ENCODE results near the gene FUT8. TPM values are rescaled to one million over a fixed set of nuclear protein-coding genes. Genes with fewer than 3 reads are reported as not detected.

Gene FUT8
- total and polyA plus RNA-seq, 4 donors, result 1.1 to 14.1 (median 4.0) TPM

GRCh38 chr14:65506801-65507200 is 94.3 kb downstream of the FUT8 start (continued):
- TF ChIP-seq ZBTB33 (IDR thresholded peaks at IDR 0.05) (no peak), TAF1 (conservative IDR thresholded peaks at IDR 0.05) (no peak)

- Histone ChIP-seq H3K4me1 (ENCODE audit: control insufficient read depth in 4 of 4, insufficient read depth in 4 of 4, low read length in 3 of 4) (no peaks in the 10 kb centered on the region), H3K27me3 (ENCODE audit: control insufficient read depth in 4 of 4, insufficient read depth in 4 of 4, low read length in 3 of 4) (no peaks in the 10 kb centered on the region), H3K9ac (ENCODE audit: low read depth in 1 of 2, low read length in 2 of 2) (no peak overlapping the region), H3K36me3 (ENCODE audit: control insufficient read depth in 4 of 4, insufficient read depth in 3 of 4, low read depth in 1 of 4, low read length in 3 of 4) (no peaks in the 10 kb centered on the region), H3K4me3 (ENCODE audit: low read depth in 1 of 3, low read length in 3 of 3) (no peak overlapping the region), H3K9me3 (ENCODE audit: control insufficient read depth in 4 of 4, low read length in 3 of 4) (peaks cover 0 to 2% (median 0%) of the 10 kb centered on the region in 4 donors), H3K27ac (ENCODE audit: low read depth in 1 of 2, low read length in 2 of 2) (no peak overlapping the region)
- TF ChIP-seq ATF3 (IDR thresholded peaks at IDR 0.05) (no peak), HNF4G (IDR thresholded peaks at IDR 0.05) (no peak), TAF1 (conservative IDR thresholded peaks at IDR 0.05) (no peak), NR2F2 (IDR thresholded peaks at IDR 0.05) (no peak), REST (IDR thresholded peaks at IDR 0.05) (no peak), HNF4A (conservative IDR thresholded peaks at IDR 0.05) (no peak), ZBTB33 (IDR thresholded peaks at IDR 0.05) (no peak), FOXA2 (IDR thresholded peaks at IDR 0.05) (no peak)
- no peak for DNase-seq (ENCODE audit: low spot score)
- WGBS, result 82% methylated on average over 3 of the region's 3 CpGs
Observed at GRCh38 chr14:65509842-65510241, 97.3 kb downstream of the FUT8 start.

- H3K36me3 ChIP-seq (ENCODE audit: control insufficient read depth in 4 of 4, insufficient read depth in 3 of 4, low read depth in 1 of 4, low read length in 3 of 4), result no peaks in the 10 kb centered on the region
- no peak for DNase-seq (ENCODE audit: low spot score)
- 88% methylated on average over 5 of the region's 5 CpGs for WGBS
- no peaks in the 10 kb centered on the region for H3K9me3 ChIP-seq (ENCODE audit: control insufficient read depth in 4 of 4, low read length in 3 of 4)
- TF ChIP-seq EGR1 (IDR thresholded peaks at IDR 0.05; ENCODE audit: low read depth in 2 of 2), result no peak
- TF ChIP-seq JUND (IDR thresholded peaks at IDR 0.05), result no peak
- no peak for TF ChIP-seq HNF4G (IDR thresholded peaks at IDR 0.05)
- TF ChIP-seq HNF4A (conservative IDR thresholded peaks at IDR 0.05), result no peak
- TF ChIP-seq FOXA1 (IDR thresholded peaks at IDR 0.05), result no peak
- TF ChIP-seq REST (IDR thresholded peaks at IDR 0.05), result no peak
- TF ChIP-seq NR2F2 (IDR thresholded peaks at IDR 0.05), result no peak
- TF ChIP-seq ZBTB33 (IDR thresholded peaks at IDR 0.05), result no peak
- no peak for TF ChIP-seq YY1 (IDR thresholded peaks at IDR 0.05)
- TF ChIP-seq GABPA (IDR thresholded peaks at IDR 0.05 in 1 of 2, conservative IDR thresholded peaks at IDR 0.05 in 1 of 2), result no peak
- no peaks in the 10 kb centered on the region for H3K4me1 ChIP-seq (ENCODE audit: control insufficient read depth in 4 of 4, insufficient read depth in 4 of 4, low read length in 3 of 4)
- no peak overlapping the region for H3K27ac ChIP-seq (ENCODE audit: low read depth in 1 of 2, low read length in 2 of 2)
- H3K9ac ChIP-seq (ENCODE audit: low read depth in 1 of 2, low read length in 2 of 2), result no peak overlapping the region
- no peak overlapping the region for H3K4me3 ChIP-seq (ENCODE audit: low read depth in 1 of 3, low read length in 3 of 3)
- no peaks in the 10 kb centered on the region for H3K27me3 ChIP-seq (ENCODE audit: control insufficient read depth in 4 of 4, insufficient read depth in 4 of 4, low read length in 3 of 4)
Observed at GRCh38 chr14:65513671-65514070, 101.1 kb downstream of the FUT8 start.

Measured in liver (tissue), 9 donors.